Mucosa of descending colon (tissue), 3 donors: Measurements from ENCODE around the gene ADCY5. TPM values are rescaled to one million over a fixed set of nuclear protein-coding genes. Genes with fewer than 3 reads are reported as not detected.

ENCODE experiments used
- ATAC-seq: fragments of 200-7000 bp; cut with Tn5 transposase; one replicate; pipeline ENCODE4 v1.9.1; 2020; ENCODE audit warnings: mild to moderate bottlenecking, moderate library complexity
- DNase-seq, 3 donors: peaks; one replicate each; pipeline ENCODE4 v3.0.0-alpha.2; 2020
- H3K36me3 ChIP-seq: fragments of 200-600 bp; one replicate; pipeline ENCODE4 v1.8.0; 2021; ENCODE audit warnings: low read depth, mild to moderate bottlenecking
- H3K4me1 ChIP-seq: fragments of 200-600 bp; one replicate; pipeline ENCODE4 v1.8.0; 2021; ENCODE audit warnings: low read depth, mild to moderate bottlenecking
- H3K4me3 ChIP-seq: fragments of 200-600 bp; one replicate; pipeline ENCODE4 v1.8.0; 2021; ENCODE audit warnings: mild to moderate bottlenecking
- H3K9me3 ChIP-seq: fragments of 200-600 bp; one replicate; pipeline ENCODE4 v1.8.0; 2021; ENCODE audit warnings: mild to moderate bottlenecking
- intact Hi-C, 2 donors: fragments of 100-400 bp; cut with DNase I in 1 of 2; cut with micrococcal nuclease in 1 of 2; formaldehyde crosslinking; loops; one replicate each; pipeline versions ENCODE4 v1.11.0 to v1.11.1; 2022; cut with DNase I, micrococcal nuclease
- total RNA-seq, 3 donors: library from RNA; stranded (reverse); fragmentation: NEBNext Ultra II Directional in 2 of 3; extraction: Animal tissue kit (Norgen Biotek cat#: 25700) in 2 of 3; gene quantifications; one replicate each; pipeline versions ENCODE4 v1.2.1 to v1.2.4, GENCODE V29; 2021 to 2023
- TF ChIP-seq, protein P1 (sequence below): fragments of 200-600 bp; IDR thresholded peaks from one replicate; pipeline ENCODE4 v1.8.0; 2022; ENCODE audit warnings: antibody characterized with exemption, mild to moderate bottlenecking
- donor health status: DM: no; HTN: no; CAD: no; lungs with moderate emphysema.
- donor health status: DM: no; HTN: no; CAD: no.
- donor health status: DM: no; HTN: yes; CAD: no.

ADCY5 gene
- total RNA-seq, 3 donors from 2014 or later: 7.8 to 72.6 (median 12.6) TPM

DNA sequence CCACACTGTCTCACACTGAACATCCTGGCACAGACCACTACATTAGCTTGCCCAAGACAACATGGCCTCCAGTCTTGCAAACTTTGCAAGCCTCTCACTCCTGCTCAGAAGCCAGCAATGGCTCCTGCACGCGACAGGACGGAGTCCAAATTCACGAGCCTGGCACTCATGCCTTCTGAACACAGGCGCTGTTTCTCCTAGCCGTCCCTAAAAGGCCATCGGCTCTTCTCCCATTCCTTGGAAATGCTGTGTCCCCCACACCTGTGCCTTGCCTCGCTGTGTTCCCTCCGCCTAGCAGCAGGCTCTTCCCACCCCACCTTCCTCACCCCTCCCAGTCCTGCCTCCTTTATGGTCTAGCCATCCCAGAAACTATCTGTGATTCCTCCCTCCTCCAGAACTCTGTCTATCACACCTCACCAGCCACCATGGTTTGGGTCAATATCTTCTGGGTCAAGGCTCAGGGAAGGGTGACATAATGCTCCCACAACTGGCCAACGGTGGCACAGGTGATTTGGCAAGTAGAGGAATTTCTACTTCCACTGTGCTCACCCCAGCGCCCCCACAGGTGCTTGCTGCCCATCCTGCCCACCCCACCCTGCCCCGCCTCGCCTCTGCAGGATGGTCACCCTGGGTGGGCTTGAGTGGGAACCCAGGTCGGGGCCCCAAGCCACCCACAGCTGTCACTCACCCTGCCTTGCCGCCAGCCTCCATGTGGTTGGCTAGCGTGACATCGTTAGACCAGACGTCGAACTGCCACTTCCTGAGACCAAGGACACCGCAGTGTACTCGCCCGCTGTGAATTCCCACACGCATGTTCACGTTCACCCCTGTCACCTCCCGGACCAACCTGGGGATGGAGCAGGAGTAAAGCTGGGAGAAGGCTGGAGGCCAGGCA lies 120.7 kb downstream of the ADCY5 start:
- intact Hi-C loops: loop anchor here (2.0 to 10.0 kb wide), 4 partner anchors 159 to 229 kb away; no protein-coding TSS in a partner anchor
- Histone ChIP-seq H3K9me3 (no peaks in the 10 kb centered on the region), H3K4me1 (no peaks in the 10 kb centered on the region), H3K4me3 (no peak overlapping the region), H3K36me3 (no peaks in the 10 kb centered on the region)
- ATAC-seq (peak; percentile 4), DNase-seq (peak in 1 of 3 donors; percentile 36)
- TF ChIP-seq, protein P1, sequence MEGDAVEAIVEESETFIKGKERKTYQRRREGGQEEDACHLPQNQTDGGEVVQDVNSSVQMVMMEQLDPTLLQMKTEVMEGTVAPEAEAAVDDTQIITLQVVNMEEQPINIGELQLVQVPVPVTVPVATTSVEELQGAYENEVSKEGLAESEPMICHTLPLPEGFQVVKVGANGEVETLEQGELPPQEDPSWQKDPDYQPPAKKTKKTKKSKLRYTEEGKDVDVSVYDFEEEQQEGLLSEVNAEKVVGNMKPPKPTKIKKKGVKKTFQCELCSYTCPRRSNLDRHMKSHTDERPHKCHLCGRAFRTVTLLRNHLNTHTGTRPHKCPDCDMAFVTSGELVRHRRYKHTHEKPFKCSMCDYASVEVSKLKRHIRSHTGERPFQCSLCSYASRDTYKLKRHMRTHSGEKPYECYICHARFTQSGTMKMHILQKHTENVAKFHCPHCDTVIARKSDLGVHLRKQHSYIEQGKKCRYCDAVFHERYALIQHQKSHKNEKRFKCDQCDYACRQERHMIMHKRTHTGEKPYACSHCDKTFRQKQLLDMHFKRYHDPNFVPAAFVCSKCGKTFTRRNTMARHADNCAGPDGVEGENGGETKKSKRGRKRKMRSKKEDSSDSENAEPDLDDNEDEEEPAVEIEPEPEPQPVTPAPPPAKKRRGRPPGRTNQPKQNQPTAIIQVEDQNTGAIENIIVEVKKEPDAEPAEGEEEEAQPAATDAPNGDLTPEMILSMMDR: no peak

- ATAC-seq: no peak
- DNase-seq: peak in 1 of 3 donors; percentile 15
- intact Hi-C loops: loop anchor here (5.0 to 10.0 kb wide), 3 partner anchors 160 to 230 kb away; no protein-coding TSS in a partner anchor
- TF ChIP-seq, protein P1: no peak
- H3K4me3 ChIP-seq: no peak overlapping the region
- no peaks in the 10 kb centered on the region for H3K9me3 ChIP-seq
- no peaks in the 10 kb centered on the region for H3K36me3 ChIP-seq
- H3K4me1 ChIP-seq: no peaks in the 10 kb centered on the region
Observed at GRCh38 chr3:123327480-123327879, 121.4 kb downstream of the ADCY5 start.

DNA sequence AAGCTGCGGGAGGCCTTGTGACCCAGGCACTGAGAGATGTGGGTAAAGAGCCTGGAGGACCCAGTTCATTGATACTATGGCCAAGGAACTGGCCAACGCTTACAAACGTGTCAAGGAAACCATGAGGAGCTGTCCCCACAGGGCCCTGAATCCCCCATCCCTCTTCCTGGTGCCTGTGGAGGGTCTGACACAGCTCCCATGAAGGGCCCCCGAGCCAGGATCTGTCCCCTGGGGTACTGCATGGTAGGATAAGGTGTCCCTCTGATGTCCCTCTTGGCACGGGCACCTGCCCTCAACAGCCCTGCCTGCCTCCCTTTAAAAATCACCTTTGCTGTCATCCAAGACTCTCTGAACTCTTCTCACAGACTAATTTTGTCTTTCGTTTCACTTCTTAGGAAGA lies 122.4 kb downstream of the ADCY5 start:
- DNase-seq: no peak
- Histone ChIP-seq H3K9me3 (no peaks in the 10 kb centered on the region), H3K4me3 (no peak overlapping the region), H3K36me3 (no peaks in the 10 kb centered on the region), H3K4me1 (no peaks in the 10 kb centered on the region)
- intact Hi-C loops: loop anchor here (5.0 to 10.0 kb wide), 3 partner anchors 161 to 231 kb away; no protein-coding TSS in a partner anchor
- TF ChIP-seq, protein P1: no peak
- ATAC-seq: no peak

- DNase-seq: no peak
- ATAC-seq: no peak
- Histone ChIP-seq H3K4me1 (no peaks in the 10 kb centered on the region), H3K4me3 (no peak overlapping the region), H3K36me3 (no peaks in the 10 kb centered on the region), H3K9me3 (no peaks in the 10 kb centered on the region)
- TF ChIP-seq, protein P1: no peak
- intact Hi-C loops: loop anchor here (5.0 to 10.0 kb wide), 3 partner anchors 161 to 231 kb away; no protein-coding TSS in a partner anchor
Observed at GRCh38 chr3:123325766-123326256, 123.1 kb downstream of the ADCY5 start.

DNA sequence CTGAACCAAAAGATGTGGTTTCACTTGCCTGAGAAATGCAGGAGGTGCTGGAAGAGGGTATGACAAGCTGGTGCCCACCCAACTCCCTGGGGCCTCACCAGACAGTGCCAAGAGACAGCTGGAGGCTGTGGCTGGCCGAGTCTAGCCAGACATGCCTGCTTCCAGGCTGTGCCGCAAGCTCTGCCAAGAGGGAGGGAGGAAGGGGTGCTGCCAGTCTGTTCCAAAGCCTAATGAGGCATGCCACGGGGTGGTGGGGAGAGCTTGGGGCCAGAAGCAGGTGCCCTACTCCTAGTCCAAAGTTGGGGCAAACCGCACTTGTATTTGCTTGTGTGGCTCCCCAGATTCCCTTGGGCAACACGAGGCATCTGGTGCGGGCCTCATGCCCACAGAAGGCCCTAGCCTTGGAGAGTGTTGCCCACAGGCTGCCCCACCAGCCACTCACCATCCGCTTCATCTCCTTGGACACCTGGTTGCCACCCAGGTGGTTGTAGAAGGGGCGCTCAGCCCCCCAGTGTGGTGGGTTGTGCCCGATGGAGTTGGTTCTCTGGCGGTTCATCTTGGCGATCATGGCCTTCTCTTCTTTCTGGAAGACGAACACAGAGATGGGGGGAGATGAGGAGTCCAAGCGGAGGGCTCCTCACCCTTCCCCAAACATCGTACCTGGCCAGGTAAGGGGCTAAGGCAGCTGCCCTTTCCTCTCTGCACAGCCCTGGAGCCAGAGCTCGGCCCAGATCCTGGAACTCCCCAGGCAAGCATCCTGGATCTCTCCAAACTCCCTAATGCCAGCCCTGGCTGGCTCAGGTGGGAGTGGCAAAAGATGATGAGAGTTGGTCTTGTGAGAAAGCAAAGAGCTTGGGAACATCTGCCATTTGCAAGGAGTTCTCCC lies 123.8 kb downstream of the ADCY5 start:
- Histone ChIP-seq H3K4me3 (no peak overlapping the region), H3K9me3 (no peaks in the 10 kb centered on the region), H3K4me1 (no peaks in the 10 kb centered on the region), H3K36me3 (no peaks in the 10 kb centered on the region)
- ATAC-seq (no peak), DNase-seq (no peak)
- TF ChIP-seq, protein P1: no peak
- intact Hi-C loops: loop anchor here (5.0 to 10.0 kb wide), 3 partner anchors 162 to 232 kb away; no protein-coding TSS in a partner anchor
